Gastrocnemius medialis (tissue), 4 donors: ENCODE results near the gene TMPRSS2.

ENCODE experiments used
- CTCF ChIP-seq, 5 experiments: fragments of 450-650 bp in 3 of 5; fragments of 200-600 bp in 2 of 5; sonication (generic) in 2 of 5; IDR thresholded peaks in 4 of 5; conservative IDR thresholded peaks in 1 of 5; 1 replicate in 4 of 5; 2 replicates in 1 of 5; pipeline ENCODE4 v1.5.1; 2016 to 2019; ENCODE audit warnings: antibody characterized with exemption in 5 of 5, mild to moderate bottlenecking in 3 of 5, moderate library complexity in 3 of 5
- POLR2A ChIP-seq, 2 donors: fragments of 450-650 bp; IDR thresholded peaks; one replicate each; pipeline ENCODE4 v1.6.1; 2017; ENCODE audit warnings: antibody characterized with exemption in 2 of 2, mild to moderate bottlenecking in 2 of 2, moderate library complexity in 2 of 2

GRCh38 chr21:41426676-41427404, 81.1 kb downstream of the TMPRSS2 start:
- TF ChIP-seq CTCF (IDR thresholded peaks at IDR 0.05 in 4 of 5, conservative IDR thresholded peaks at IDR 0.05 in 1 of 5) (no peak), POLR2A (IDR thresholded peaks at IDR 0.05) (no peak)
